OCI-LY3 (cell line): ENCODE measurements around the gene RNF123.

ENCODE experiments used
- H2AFZ ChIP-seq: fragments of 200-600, 300-600 bp; shearing (Covaris generic); 2 replicates; pipeline ENCODE4 v1.6.0; 2014; ENCODE audit warnings: antibody characterized with exemption, low read depth, low read length
- H3K27ac ChIP-seq: fragments of 200-600, 300-600 bp; sonication (generic); 2 replicates; pipeline ENCODE4 v1.5.1; 2014; ENCODE audit warnings: mild to moderate bottlenecking, low read length, moderate library complexity, mixed read lengths
- H3K27me3 ChIP-seq: fragments of 200-600, 300-600 bp; sonication (generic); 2 replicates; pipeline ENCODE4 v1.6.1; 2014; ENCODE audit warnings: low read depth, low read length, mixed read lengths
- H3K36me3 ChIP-seq: fragments of 200-600, 300-600 bp; sonication (generic); replicated peaks from 2 replicates; pipeline ENCODE3; 2014; ENCODE audit warnings: low read depth, low read length, mixed read lengths
- H3K4me1 ChIP-seq: fragments of 300-600, 200-600 bp; sonication (generic); 2 replicates; pipeline ENCODE4 v1.6.1; 2014; ENCODE audit warnings: low read length, mixed read lengths
- H3K4me2 ChIP-seq: fragments of 200-600, 300-600 bp; sonication (generic); 2 replicates; pipeline ENCODE4 v1.6.1; 2014; ENCODE audit warnings: low read length, mixed read lengths
- H3K4me3 ChIP-seq: fragments of 300-600, 200-600 bp; sonication (generic); 2 replicates; pipeline ENCODE4 v1.5.1; 2014; ENCODE audit warnings: antibody characterized with exemption, mild to moderate bottlenecking, low read length, moderate library complexity
- H3K79me2 ChIP-seq: fragments of 300-600, 200-600 bp; shearing (Covaris generic); 2 replicates; pipeline ENCODE4 v1.6.1; 2014; ENCODE audit warnings: mild to moderate bottlenecking, low read length, mixed read lengths
- H3K9ac ChIP-seq: fragments of 300-600, 200-600 bp; shearing (Covaris generic); 2 replicates; pipeline ENCODE4 v1.6.0; 2014; ENCODE audit warnings: mild to moderate bottlenecking, low read length, moderate library complexity
- H3K9me3 ChIP-seq: fragments of 200-600, 300-600 bp; shearing (Covaris generic); 2 replicates; pipeline ENCODE4 v1.6.1; 2014; ENCODE audit warnings: low read length, mixed read lengths; ENCODE audit not compliant: insufficient read depth
- H4K20me1 ChIP-seq: fragments of 200-600, 300-600 bp; sonication (generic); 2 replicates; pipeline ENCODE4 v1.6.1; 2016; ENCODE audit warnings: low read length, mixed read lengths; ENCODE audit not compliant: insufficient read depth
- CTCF ChIP-seq: fragments of 200-600, 300-600 bp; sonication (generic); IDR thresholded peaks from 2 replicates; pipeline ENCODE4 v1.5.1; 2014; ENCODE audit warnings: antibody characterized with exemption, low read length, low read depth
- EZH2phosphoT487 ChIP-seq: fragments of 200-600 bp; shearing (Covaris generic); IDR thresholded peaks from 2 replicates; pipeline ENCODE4 v1.6.1; 2018; ENCODE audit warnings: antibody characterized with exemption, mixed run types, low read depth

Gene RNF123

GRCh38 chr3:49663831-49664230 is 25.5 kb upstream of the RNF123 start:
- Histone ChIP-seq H2AFZ (no peak overlapping the region), H4K20me1 (no peaks in the 10 kb centered on the region), H3K9ac (no peak overlapping the region), H3K79me2 (no peaks in the 10 kb centered on the region), H3K27ac (no peak overlapping the region), H3K4me2 (no peak overlapping the region), H3K36me3 (no peaks in the 10 kb centered on the region), H3K9me3 (no peaks in the 10 kb centered on the region), H3K27me3 (no peaks in the 10 kb centered on the region), H3K4me3 (no peak overlapping the region), H3K4me1 (no peaks in the 10 kb centered on the region)
- TF ChIP-seq CTCF (no peak), EZH2phosphoT487 (no peak)

DNA sequence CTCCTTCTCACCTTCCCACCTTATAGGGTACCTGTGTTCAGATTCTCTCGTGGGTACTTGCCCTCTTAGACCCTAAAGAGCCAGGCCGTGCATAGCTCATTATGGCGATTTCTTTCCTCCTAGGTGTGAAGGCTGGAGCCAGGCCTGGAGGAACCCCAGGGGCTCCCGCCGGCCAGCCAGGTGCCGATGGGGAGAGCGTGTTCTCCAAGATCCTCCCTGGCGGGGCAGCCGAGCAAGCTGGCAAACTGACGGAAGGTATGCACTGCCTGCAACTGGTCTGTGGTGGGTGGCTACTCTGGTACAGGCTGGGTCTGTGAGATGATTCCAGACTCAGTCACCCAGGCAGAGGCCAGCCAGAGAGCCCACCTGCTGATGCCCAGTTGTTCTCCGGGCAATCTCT is 25.1 kb upstream of the RNF123 start:
- Histone ChIP-seq H3K4me1 (no peaks in the 10 kb centered on the region), H3K9ac (no peak overlapping the region), H3K27ac (no peak overlapping the region), H3K27me3 (no peaks in the 10 kb centered on the region), H3K4me2 (no peak overlapping the region), H3K36me3 (no peaks in the 10 kb centered on the region), H3K4me3 (no peak overlapping the region), H4K20me1 (no peaks in the 10 kb centered on the region), H3K79me2 (no peaks in the 10 kb centered on the region), H2AFZ (no peak overlapping the region), H3K9me3 (no peaks in the 10 kb centered on the region)
- TF ChIP-seq EZH2phosphoT487 (no peak), CTCF (no peak)

GRCh38 chr3:49665822-49666519 is 23.4 kb upstream of the RNF123 start:
- no peak overlapping the region for H3K27ac ChIP-seq
- H3K36me3 ChIP-seq = no peaks in the 10 kb centered on the region
- TF ChIP-seq EZH2phosphoT487 (no peak), CTCF (no peak)

DNA sequence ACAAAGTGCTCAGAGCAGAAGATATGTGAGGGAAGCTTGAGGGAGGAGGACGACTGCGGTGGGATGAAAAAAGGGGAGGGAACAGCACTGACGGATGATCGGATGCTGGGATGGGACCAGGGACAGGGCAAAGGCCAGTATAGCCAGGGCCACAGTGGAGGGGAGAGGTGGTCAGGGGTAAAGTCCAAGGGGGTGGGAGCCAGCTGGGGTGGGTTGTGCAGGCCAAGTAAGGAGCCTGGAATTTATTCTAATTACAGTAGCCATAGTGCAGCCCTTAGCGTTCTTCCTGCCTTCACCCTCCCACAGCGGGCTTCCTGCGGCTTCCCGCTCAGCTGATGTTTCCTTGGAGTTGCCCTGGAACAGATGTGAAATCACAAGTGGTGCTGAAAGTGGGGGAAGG is 22.8 kb upstream of the RNF123 start:
- H3K9me3 ChIP-seq = no peaks in the 10 kb centered on the region
- H3K9ac ChIP-seq = no peak overlapping the region
- no peaks in the 10 kb centered on the region for H3K36me3 ChIP-seq
- H4K20me1 ChIP-seq = peaks cover 4% of the 10 kb centered on the region; the same call in 1 of the 2 replicates
- no peaks in the 10 kb centered on the region for H3K27me3 ChIP-seq
- H2AFZ ChIP-seq = no peak overlapping the region
- TF ChIP-seq EZH2phosphoT487 = no peak
- no peaks in the 10 kb centered on the region for H3K79me2 ChIP-seq
- H3K4me2 ChIP-seq = no peak overlapping the region
- H3K4me3 ChIP-seq = no peak overlapping the region
- H3K27ac ChIP-seq = no peak overlapping the region
- H3K4me1 ChIP-seq = no peaks in the 10 kb centered on the region

More at GRCh38 chr3:49665822-49666519, 23.4 kb upstream of the RNF123 start:
- H3K79me2 ChIP-seq = no peaks in the 10 kb centered on the region
- no peak overlapping the region for H3K9ac ChIP-seq
- no peaks in the 10 kb centered on the region for H4K20me1 ChIP-seq
- no peaks in the 10 kb centered on the region for H3K4me1 ChIP-seq
- H3K27me3 ChIP-seq = no peaks in the 10 kb centered on the region
- no peak overlapping the region for H2AFZ ChIP-seq
- H3K4me3 ChIP-seq = no peak overlapping the region
- no peak overlapping the region for H3K4me2 ChIP-seq
- H3K9me3 ChIP-seq = no peaks in the 10 kb centered on the region
